Measurements from ENCODE around the gene FBXL16. TPM values are rescaled to one million over a fixed set of nuclear protein-coding genes. Genes with fewer than 3 reads are reported as not detected.

FBXL16 gene
- total and polyA plus RNA-seq, 12 donors: 0.04 to 0.64 (median 0.10) TPM; not detected in 4

GRCh38 chr16:728890-729744 lies 23.5 kb upstream of the FBXL16 start:
- peak overlapping the region in 3 of 10 donors; percentile 56 to 70 (median 61) for H3K4me3 ChIP-seq
- H3K27ac ChIP-seq: no peak overlapping the region
- DNase-seq: no peak
- H3K4me1 ChIP-seq: peaks cover 12 to 29% (median 24%) of the 10 kb centered on the region in 9 donors
- no peak for TF ChIP-seq CTCF (IDR thresholded peaks at IDR 0.05)
- peaks cover 0 to 43% (median 10%) of the 10 kb centered on the region in 9 donors for H3K36me3 ChIP-seq
- H3K9me3 ChIP-seq: no peaks in the 10 kb centered on the region
- peaks cover 0 to 32% (median 23%) of the 10 kb centered on the region in 7 donors for H3K27me3 ChIP-seq
- WGBS, 2 donors: 64 to 67% methylated on average over 53 to 55 of the region's 55 CpGs
- intact Hi-C loops (cut with DNase I): no loop called here
- peak in 1 of 8 donors; percentile 3 for ATAC-seq

- TF ChIP-seq CTCF (IDR thresholded peaks at IDR 0.05): no peak
- Histone ChIP-seq H3K27ac (peak overlapping the region in 2 of 10 donors; percentile 39 to 58), H3K27me3 (peaks cover 0 to 32% (median 23%) of the 10 kb centered on the region in 7 donors), H3K4me1 (peaks cover 12 to 29% (median 24%) of the 10 kb centered on the region in 9 donors), H3K36me3 (peaks cover 0 to 35% (median 7%) of the 10 kb centered on the region in 9 donors), H3K4me3 (peak overlapping the region; percentile 44 to 70 (median 56)), H3K9me3 (no peaks in the 10 kb centered on the region)
- WGBS, 2 donors: 1 to 2% methylated on average over 66 to 80 of the region's 80 CpGs
- intact Hi-C loops (cut with DNase I): no loop called here
- peak; percentile 15 to 61 (median 30) for ATAC-seq
- DNase-seq: peak in 1 of 2 donors; percentile 66
These were observed 22.7 kb upstream of the FBXL16 start for GRCh38 chr16:728131-728889.

GRCh38 chr16:727291-727977 lies 21.8 kb upstream of the FBXL16 start:
- WGBS, 2 donors: 0 to 1% methylated on average over 61 of the region's 61 CpGs
- DNase-seq: no peak
- peak in 2 of 8 donors; percentile 1 to 3 for ATAC-seq
- peak overlapping the region in 3 of 10 donors; percentile 39 to 59 (median 58) for H3K27ac ChIP-seq
- intact Hi-C loops (cut with DNase I): no loop called here
- H3K9me3 ChIP-seq: no peaks in the 10 kb centered on the region
- no peak for TF ChIP-seq CTCF (IDR thresholded peaks at IDR 0.05)
- peaks cover 0 to 32% (median 7%) of the 10 kb centered on the region in 9 donors for H3K36me3 ChIP-seq
- H3K27me3 ChIP-seq: peaks cover 0 to 32% (median 23%) of the 10 kb centered on the region in 7 donors
- H3K4me1 ChIP-seq: peaks cover 12 to 31% (median 24%) of the 10 kb centered on the region in 9 donors
- peak overlapping the region; percentile 44 to 70 (median 56) for H3K4me3 ChIP-seq
